Heart left ventricle (tissue), 16 donors: Measurements from ENCODE around the gene GPR39. TPM values are rescaled to one million over a fixed set of nuclear protein-coding genes. Genes with fewer than 3 reads are reported as not detected.

ENCODE experiments used
- ATAC-seq, 4 donors: fragments of 200-7000 bp; cut with Tn5 transposase; one replicate each; pipeline ENCODE4 v1.9.1; 2020 to 2022; ENCODE audit warnings: moderate library complexity in 4 of 4, mild to moderate bottlenecking in 3 of 4, moderate number of reproducible peaks in 1 of 4
- DNase-seq, 5 donors: peaks; one replicate each; pipeline ENCODE4 v3.0.0-alpha.2; 2020
- H3K27ac ChIP-seq, 12 donors: fragments of 200-600 bp; sonication (generic) in 4 of 12; one replicate each; pipeline versions ENCODE4 v1.5.0 to v1.8.0; 2016 to 2022; ENCODE audit warnings: mild to moderate bottlenecking in 2 of 12
- H3K27me3 ChIP-seq, 9 donors: fragments of 200-600 bp; sonication (generic) in 2 of 9; one replicate each; pipeline versions ENCODE4 v1.5.1 to v1.8.0; 2016 to 2022; ENCODE audit warnings: mild to moderate bottlenecking in 3 of 9
- H3K36me3 ChIP-seq, 9 donors: fragments of 200-600 bp; sonication (generic) in 2 of 9; one replicate each; pipeline versions ENCODE4 v1.5.0 to v1.8.0; 2018 to 2022; ENCODE audit warnings: mild to moderate bottlenecking in 2 of 9
- H3K4me1 ChIP-seq, 12 donors: fragments of 200-600 bp; sonication (generic) in 4 of 12; one replicate each; pipeline versions ENCODE4 v1.5.0 to v1.8.0; 2016 to 2022; ENCODE audit warnings: mild to moderate bottlenecking in 3 of 12
- H3K4me3 ChIP-seq, 12 donors: fragments of 200-600 bp; sonication (generic) in 4 of 12; one replicate each; pipeline versions ENCODE4 v1.5.0 to v1.8.0; 2017 to 2022; ENCODE audit warnings: mild to moderate bottlenecking in 9 of 12, moderate library complexity in 4 of 12
- H3K9me3 ChIP-seq, 12 donors: fragments of 200-600 bp; sonication (generic) in 4 of 12; one replicate each; pipeline versions ENCODE4 v1.5.0 to v1.8.0; 2016 to 2022; ENCODE audit warnings: mild to moderate bottlenecking in 1 of 12
- CTCF ChIP-seq, 12 donors: fragments of 200-600 bp; sonication (generic) in 4 of 12; IDR thresholded peaks; one replicate each; pipeline versions ENCODE4 v1.5.0 to v1.8.0; 2018 to 2022; ENCODE audit warnings: antibody characterized with exemption in 12 of 12, mild to moderate bottlenecking in 5 of 12
- POLR2A ChIP-seq, 2 donors: fragments of 450-650 bp; IDR thresholded peaks; one replicate each; pipeline ENCODE4 v1.6.1; 2017; ENCODE audit warnings: antibody characterized with exemption in 2 of 2, mild to moderate bottlenecking in 2 of 2, moderate library complexity in 2 of 2
- WGBS, 4 donors: extraction: QIAGEN DNeasy Blood & Tissue Kit in 2 of 4; methylation state at CpG; one replicate each; pipeline versions ENCODE4 v1.1.5 to v1.1.7; 2013 to 2018; 5-methylcytosine and 5-hydroxymethylcytosine counted together
- intact Hi-C, 10 donors: fragments of 100-400 bp; cut with DNase I; formaldehyde crosslinking; loops; one replicate each; pipeline versions ENCODE4 v1.11.1 to v1.14.2; 2022
- polyA plus RNA-seq, 2 donors: library from polyadenylated mRNA; stranded (reverse); fragments of 200-250 nt; gene quantifications; one replicate each; pipeline ENCODE4 v1.2.3, GENCODE V29; 2013
- total RNA-seq, 9 donors: library from RNA; depleted of rRNA in 2 of 9; stranded (reverse); fragments of >200 nt in 2 of 9; fragmentation: NEBNext Ultra II Directional in 3 of 9; extraction: Animal tissue kit (Norgen Biotek cat#: 25700) in 3 of 9; gene quantifications; one replicate each; pipeline versions ENCODE4 v1.1.0 to v1.2.4, GENCODE V29; 2016 to 2023
- donor health status: ischemic (EF 13 %, LVEDD 7.1; RV severe dilation, severe dysfunction).
- donor health status: healthy with polysubstance abuse.
- donor health status: DM: no; HTN: yes; CAD: no.
- donor health status: DM: no; HTN: no; CAD: no.
- donor health status: ischemic (EF 25% LVEDD 6.9; RV normal size, moderate dysfunction).
- donor health status: ischemic (EF 25% LVEDD 5.7; RV mildly dilated, moderate dysfunction).
- donor health status: healthy.
- donor health status: DM: yes; HTN: yes; CAD: no.
- donor health status: ischemic (EF 35%, LVEDD 5.7; RV mildly dilated, moderate dysfunction).
- donor health status: nonischemic (EF 11% LVEDD 7.7; RV severe dilation, severe dysfunction).
- donor health status: DM: yes; HTN: yes; CAD: no.
- donor health status: PGD.
- donor health status: ischemic (EF 29% LVEDD 5.4; RV normal size, mild dysfunction).
- donor health status: nonischemic (EF 23%, LVEDD 6.1; RV moderate dilation, normal function).

The GPR39 gene
- total and polyA plus RNA-seq, 11 donors, result 0.11 TPM; not detected in 10

GRCh38 chr2:132667706-132668105, 251.1 kb downstream of the GPR39 start:
- no peak overlapping the region for H3K27ac ChIP-seq
- peaks cover 0 to 33% (median 17%) of the 10 kb centered on the region in 12 donors for H3K4me1 ChIP-seq
- DNase-seq (no peak), ATAC-seq (no peak)
- intact Hi-C loops, result loop anchor here in 1 of 10 donors (10.0 kb wide), 1 partner anchor 497 kb away; no protein-coding TSS in a partner anchor
- WGBS, 4 donors, result 52 to 77% (median 54%) methylated on average over 1 of the region's 1 CpG
- H3K9me3 ChIP-seq, result no peaks in the 10 kb centered on the region
- peaks cover 15 to 61% (median 43%) of the 10 kb centered on the region in 9 donors for H3K27me3 ChIP-seq
- TF ChIP-seq CTCF (IDR thresholded peaks at IDR 0.05), result no peak
- no peak overlapping the region for H3K4me3 ChIP-seq
- H3K36me3 ChIP-seq, result no peaks in the 10 kb centered on the region

- TF ChIP-seq CTCF (IDR thresholded peaks at IDR 0.05), result peak in 3 of 12 donors; percentile 10 to 30 (median 18)
- TF ChIP-seq POLR2A (IDR thresholded peaks at IDR 0.05), result no peak
- no peaks in the 10 kb centered on the region for H3K9me3 ChIP-seq
- intact Hi-C loops, result loop anchor here in 1 of 10 donors (10.0 kb wide), 1 partner anchor 496 kb away; no protein-coding TSS in a partner anchor
- peak in 2 of 4 donors; percentile 24 to 38 for ATAC-seq
- H3K27me3 ChIP-seq, result peaks cover 15 to 63% (median 43%) of the 10 kb centered on the region in 9 donors
- peak overlapping the region in 9 of 12 donors; percentile 25 to 63 (median 53) for H3K4me3 ChIP-seq
- peaks cover 0 to 33% (median 17%) of the 10 kb centered on the region in 12 donors for H3K4me1 ChIP-seq
- no peaks in the 10 kb centered on the region for H3K36me3 ChIP-seq
- DNase-seq, result no peak
- no peak overlapping the region for H3K27ac ChIP-seq
- WGBS, 4 donors, result 8 to 11% (median 9%) methylated on average over 18 to 25 of the region's 25 CpGs
Measured at GRCh38 chr2:132668189-132668823, 251.7 kb downstream of the GPR39 start.

- DNase-seq, result peak in 1 of 5 donors; percentile 19
- intact Hi-C loops, result loop anchor here in 1 of 10 donors (10.0 kb wide), 1 partner anchor 496 kb away; no protein-coding TSS in a partner anchor
Measured at GRCh38 chr2:132668987-132669907, 252.6 kb downstream of the GPR39 start.

More at GRCh38 chr2:132668987-132669907, 252.6 kb downstream of the GPR39 start:
- peak in 2 of 4 donors; percentile 33 to 42 for ATAC-seq
- peaks cover 15 to 63% (median 43%) of the 10 kb centered on the region in 9 donors for H3K27me3 ChIP-seq
- WGBS, 4 donors, result 1 to 3% (median 1%) methylated on average over 47 to 80 of the region's 80 CpGs
- no peaks in the 10 kb centered on the region for H3K36me3 ChIP-seq
- H3K4me3 ChIP-seq, result peak overlapping the region; percentile 28 to 63 (median 52)
- TF ChIP-seq CTCF (IDR thresholded peaks at IDR 0.05) (no peak), POLR2A (IDR thresholded peaks at IDR 0.05) (no peak)
- H3K27ac ChIP-seq, result no peak overlapping the region
- H3K9me3 ChIP-seq, result no peaks in the 10 kb centered on the region
- peaks cover 0 to 33% (median 17%) of the 10 kb centered on the region in 12 donors for H3K4me1 ChIP-seq
